Hematopoietic multipotent progenitor cell treated with erythropoietin and hydrocortisone succinate and interleukin-3 and kit ligand, for 6 days (in vitro differentiated cells): ENCODE data around the gene PNKP.

Source experiments
- DNase-seq: peaks from one replicate; pipeline ENCODE4 v3.0.0-alpha.2; 2015

Gene PNKP

GRCh38 chr19:49889687-49890348, 22.4 kb upstream of the PNKP start:
- DNase-seq, result peak; percentile 87

- no peak for DNase-seq
Measured at GRCh38 chr19:49889038-49889686, 21.8 kb upstream of the PNKP start.

GRCh38 chr19:49888510-49888824, 21.1 kb upstream of the PNKP start:
- no peak for DNase-seq

- DNase-seq, result no peak
Measured at GRCh38 chr19:49887665-49888509, 20.5 kb upstream of the PNKP start.

- DNase-seq, result no peak
Measured at GRCh38 chr19:49887037-49887664, 19.8 kb upstream of the PNKP start.

- no peak for DNase-seq
Measured at GRCh38 chr19:49884760-49885159, 17.4 kb upstream of the PNKP start.

GRCh38 chr19:49884109-49884508, 16.7 kb upstream of the PNKP start:
- DNase-seq, result no peak

GRCh38 chr19:49883094-49883493, 15.7 kb upstream of the PNKP start:
- no peak for DNase-seq

- no peak for DNase-seq
Measured at GRCh38 chr19:49882643-49883042, 15.3 kb upstream of the PNKP start.

- DNase-seq, result peak; percentile 39
Measured at GRCh38 chr19:49881672-49882394, 14.5 kb upstream of the PNKP start.

- DNase-seq, result no peak
Measured at GRCh38 chr19:49881186-49881585, 13.8 kb upstream of the PNKP start.

- no peak for DNase-seq
Measured at GRCh38 chr19:49880162-49880869, 12.9 kb upstream of the PNKP start.

- peak; percentile 65 for DNase-seq
Measured at GRCh38 chr19:49879243-49879963, 12.0 kb upstream of the PNKP start.

- DNase-seq, result no peak
Measured at GRCh38 chr19:49878744-49879070, 11.3 kb upstream of the PNKP start.

- DNase-seq, result peak; percentile 99
Measured at GRCh38 chr19:49877879-49878743, 10.7 kb upstream of the PNKP start.

- DNase-seq, result peak; percentile 100
Measured at GRCh38 chr19:49877020-49877878, 9.9 kb upstream of the PNKP start, which contains the start of the genes AKT1S1 and TBC1D17. Gene AKT1S1 (minus strand): TSS chr19:49877355. CDS start chr19:49873295, 4,060 bp downstream. Gene TBC1D17 (plus strand): TSS chr19:49877702. CDS start chr19:49877724, 22 bp downstream.

- DNase-seq, result peak; percentile 99
Measured at GRCh38 chr19:49876422-49877019, 9.1 kb upstream of the PNKP start.

- peak; percentile 80 for DNase-seq
Measured at GRCh38 chr19:49875857-49876421, 8.6 kb upstream of the PNKP start.

GRCh38 chr19:49875177-49875576, 7.8 kb upstream of the PNKP start:
- DNase-seq, result no peak
